HG02938 (cell line): Measurements from ENCODE around the gene ADAM19.

Experiments used
- ATAC-seq: cut with Tn5 transposase; IDR thresholded peaks from one replicate; pipeline ENCODE4 v1.9.1; 2021; ENCODE audit warnings: mild to moderate bottlenecking, moderate library complexity; ENCODE audit not compliant: unreplicated experiment

The ADAM19 gene

GRCh38 chr5:157468293-157468965, 107.1 kb downstream of the ADAM19 start:
- ATAC-seq = no peak

GRCh38 chr5:157464519-157465171, 110.9 kb downstream of the ADAM19 start:
- peak; percentile 91 for ATAC-seq

DNA sequence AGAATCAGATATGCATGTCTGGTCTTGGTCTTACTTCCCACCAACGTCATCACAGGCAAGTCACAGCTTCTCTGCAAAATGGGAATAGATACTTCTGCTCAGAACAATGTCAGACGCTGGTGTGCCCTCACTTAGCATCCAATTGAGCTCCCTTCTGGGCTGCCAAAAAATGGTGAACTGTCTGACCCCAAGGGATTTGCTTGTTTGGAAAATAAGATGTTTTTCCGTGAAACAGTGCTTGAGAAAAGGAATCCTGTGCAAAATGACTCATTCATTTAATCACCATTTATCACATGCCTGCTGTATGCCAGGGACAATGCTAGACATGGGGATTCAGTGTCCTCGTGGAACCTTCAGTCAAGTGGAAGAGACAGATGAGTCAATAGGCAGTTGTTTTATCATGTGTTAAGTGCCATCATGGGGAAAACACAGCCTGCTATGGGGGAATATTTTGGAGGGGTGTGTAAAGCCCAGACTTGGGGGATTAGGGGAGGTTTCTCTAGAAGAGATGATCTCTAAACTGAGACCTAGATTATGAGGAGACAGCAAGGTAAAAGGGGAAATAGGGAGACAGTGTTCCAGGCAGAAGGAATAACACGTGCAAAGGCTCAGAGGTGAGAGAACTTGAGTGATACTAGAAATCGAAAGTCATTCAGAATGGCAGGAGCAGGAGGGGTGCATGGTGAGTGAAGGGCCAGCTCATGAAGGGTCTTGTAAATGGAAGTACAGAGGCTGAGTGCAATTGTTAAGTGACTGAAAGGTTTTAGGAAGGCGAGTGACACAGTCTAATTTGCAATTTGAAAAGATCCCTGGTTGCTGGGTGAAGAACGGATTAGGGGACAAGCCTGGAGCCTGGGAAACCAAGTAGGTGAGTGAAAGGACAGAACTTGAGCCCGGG, 111.7 kb downstream of the ADAM19 start:
- ATAC-seq = no peak

DNA sequence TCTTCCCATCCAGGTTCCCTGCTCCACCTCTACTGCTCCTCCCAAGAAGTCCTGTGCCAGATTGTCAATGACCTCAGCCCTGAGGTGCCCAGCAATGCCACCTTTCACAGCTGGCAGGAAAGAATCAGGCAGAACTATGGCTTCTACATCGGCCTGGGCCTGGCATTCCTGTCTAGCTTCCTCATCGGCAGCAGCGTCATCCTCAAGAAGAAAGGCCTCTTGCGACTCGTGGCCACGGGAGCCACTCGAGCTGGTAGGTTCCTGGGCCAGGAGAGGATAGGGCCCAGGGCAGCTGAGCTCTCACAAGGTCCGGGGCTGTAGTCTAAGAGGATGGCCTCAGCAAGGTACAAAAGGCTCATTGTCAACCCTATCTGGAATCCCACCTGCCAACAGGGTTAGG, 112.5 kb downstream of the ADAM19 start:
- no peak for ATAC-seq

DNA sequence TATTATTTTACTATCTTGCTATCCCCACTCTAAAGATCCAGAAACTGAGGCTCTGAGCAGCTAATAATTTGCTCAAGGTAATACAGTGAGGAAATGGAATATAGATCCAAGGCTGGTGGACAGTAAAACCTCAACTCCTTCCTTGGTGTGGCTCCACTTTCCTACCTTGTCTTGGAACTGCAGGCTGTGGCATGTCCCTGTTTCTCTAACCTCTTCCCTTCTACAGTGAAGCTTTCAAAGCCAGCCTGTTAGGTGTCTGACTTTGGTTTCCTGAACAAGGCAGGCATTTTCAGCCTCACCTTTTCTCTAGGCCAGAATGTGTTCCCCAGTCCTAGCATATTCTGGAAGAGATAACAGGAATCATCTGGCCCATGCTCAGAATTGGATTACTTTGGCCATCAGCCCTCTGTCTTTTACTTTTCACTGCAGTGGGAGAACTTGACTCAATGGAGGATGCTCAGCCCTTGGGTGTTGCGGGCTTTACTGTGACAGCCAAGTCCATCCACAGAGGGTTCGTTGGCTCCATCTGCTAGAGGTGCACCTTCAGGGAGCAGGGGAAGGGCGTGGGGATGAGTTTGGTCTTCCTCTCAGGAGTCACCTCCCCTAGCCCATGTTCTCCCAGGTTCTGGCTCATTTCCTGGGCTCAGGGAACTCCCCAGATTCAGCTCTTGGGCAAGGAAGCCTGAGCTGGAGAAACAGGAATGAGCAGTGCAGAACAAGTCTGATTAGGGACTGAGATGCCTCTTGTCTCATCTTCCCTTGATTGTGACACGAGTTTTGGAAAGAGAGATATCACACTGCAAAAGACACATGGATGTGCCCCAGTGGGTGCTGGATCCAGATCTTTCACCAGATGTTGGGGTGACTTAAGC, 114.4 kb downstream of the ADAM19 start:
- no peak for ATAC-seq

DNA sequence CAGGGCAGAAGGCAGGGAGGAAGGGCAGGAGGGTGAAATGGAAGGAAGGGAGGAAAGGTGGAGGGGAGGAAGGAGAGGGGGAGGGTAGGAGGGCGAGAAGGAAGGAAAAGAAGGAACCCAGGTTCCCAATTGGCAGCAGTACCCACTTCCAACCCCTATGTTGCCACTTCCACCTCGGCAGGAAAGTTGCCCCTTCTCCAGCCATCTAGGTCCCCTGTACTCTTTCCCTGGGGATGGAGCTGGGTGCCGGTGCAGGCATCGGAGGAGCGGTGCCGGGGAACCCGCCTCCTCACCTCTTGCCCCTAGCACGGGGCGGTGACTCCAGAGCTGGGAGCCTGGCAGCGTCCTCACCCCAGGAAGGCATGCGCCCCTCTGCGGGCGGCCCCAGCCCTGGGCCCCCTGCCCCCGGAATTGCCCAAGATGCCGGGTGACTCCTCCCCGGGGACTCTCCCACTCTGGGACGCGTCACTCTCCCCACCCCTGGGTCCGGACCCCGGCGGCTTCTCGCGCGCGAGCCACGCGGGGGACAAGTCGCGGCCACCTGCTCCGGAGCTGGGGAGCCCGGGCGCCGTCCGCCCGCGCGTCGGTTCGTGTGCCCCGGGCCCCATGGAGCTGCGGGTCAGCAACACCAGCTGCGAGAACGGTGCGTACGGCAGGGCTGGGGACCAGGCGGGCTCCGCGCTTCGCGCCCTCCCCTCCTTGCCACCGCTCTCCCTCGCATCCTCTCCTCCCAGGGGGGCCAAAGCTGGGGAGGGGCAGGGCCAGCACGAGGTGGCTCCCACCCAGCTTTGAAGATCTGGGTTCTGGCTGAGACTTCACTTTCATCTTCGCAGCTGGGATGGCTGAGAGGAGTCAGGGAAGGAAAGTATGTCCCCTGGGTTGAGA, 115.6 kb downstream of the ADAM19 start, which contains the start of gene NIPAL4:
TSS of gene NIPAL4 (plus strand) at position 499 of the 885 bp plus-strand sequence. CDS start at position 607, 108 bp downstream.
- no peak for ATAC-seq

DNA sequence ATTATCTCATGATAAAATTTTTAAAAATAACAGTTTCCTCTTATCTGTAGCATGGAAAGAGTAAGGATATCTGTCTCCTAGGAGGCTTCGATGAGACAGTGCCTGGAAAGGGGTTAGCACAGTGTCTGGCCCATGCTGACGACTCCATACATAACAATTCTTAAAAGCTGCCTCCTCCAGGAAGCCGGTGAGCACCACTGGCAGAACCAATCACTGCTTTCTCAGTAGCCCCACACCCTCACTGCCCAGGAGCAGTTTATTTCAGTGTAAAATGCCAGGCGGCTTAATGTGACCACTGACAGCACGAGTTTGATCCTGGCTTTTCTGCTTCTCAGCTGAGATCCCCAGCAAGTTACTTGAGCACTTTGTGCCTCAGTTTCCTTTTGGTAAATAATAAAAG, 116.7 kb downstream of the ADAM19 start:
- ATAC-seq = no peak

DNA sequence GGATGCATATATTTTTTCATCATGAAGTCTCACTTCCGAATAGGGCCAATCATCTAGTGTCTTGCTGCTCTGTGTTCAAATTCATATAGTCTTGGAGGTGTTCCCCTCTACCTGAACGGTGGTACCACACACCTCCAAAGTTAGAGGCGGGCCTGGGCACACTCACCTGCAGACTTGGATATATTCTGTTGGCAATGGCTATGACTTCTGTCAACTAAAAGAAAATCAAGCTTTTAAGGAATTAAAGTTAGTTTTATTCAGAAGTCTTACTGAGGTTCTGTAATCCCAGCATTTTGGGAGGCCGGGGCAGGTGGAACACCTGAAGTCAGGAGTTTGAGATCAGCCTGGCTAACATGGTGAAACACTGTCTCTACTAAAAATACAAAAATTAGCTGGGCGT, 118.2 kb downstream of the ADAM19 start:
- no peak for ATAC-seq

DNA sequence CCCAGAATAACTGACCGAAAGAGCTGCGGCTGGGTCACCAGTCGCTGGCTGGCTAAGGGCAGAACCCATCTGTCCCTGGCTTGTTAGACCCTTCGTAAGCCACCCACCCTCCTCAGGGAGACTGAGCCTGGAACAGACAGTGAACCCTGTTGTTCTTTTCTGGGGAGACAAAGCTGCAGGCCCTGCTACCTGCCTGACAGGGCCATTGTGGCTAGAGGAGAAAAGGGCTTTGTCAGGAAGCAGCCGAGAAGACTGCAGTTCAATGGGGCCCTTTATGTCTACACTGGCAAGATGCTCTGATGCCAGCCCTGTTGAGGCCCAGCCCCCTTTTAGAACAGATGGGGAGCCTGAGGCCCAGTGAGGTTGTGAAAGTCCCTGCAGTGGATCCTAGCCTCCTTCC, 119.3 kb downstream of the ADAM19 start:
- no peak for ATAC-seq

DNA sequence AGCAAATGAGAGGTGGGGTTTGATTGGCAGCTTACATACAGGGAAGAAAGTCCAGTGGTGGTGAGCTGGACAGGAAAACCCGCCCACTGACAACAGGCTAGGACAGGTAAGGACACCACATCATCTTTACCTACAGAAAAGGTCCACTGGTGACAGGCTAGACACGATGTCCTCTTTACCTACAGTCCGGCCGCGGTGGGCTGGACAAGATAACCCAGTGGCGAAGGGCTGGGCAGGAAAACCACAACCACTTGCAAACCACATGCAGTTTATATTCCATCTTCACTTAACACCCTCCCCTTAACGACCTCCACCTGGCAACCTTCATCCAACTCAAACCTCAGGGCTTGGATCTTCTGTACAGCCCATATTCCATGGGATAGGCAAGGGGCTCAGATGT, 120.5 kb downstream of the ADAM19 start:
- ATAC-seq = no peak

- ATAC-seq = no peak
These were observed 121.3 kb downstream of the ADAM19 start for GRCh38 chr5:157454273-157454672.

DNA sequence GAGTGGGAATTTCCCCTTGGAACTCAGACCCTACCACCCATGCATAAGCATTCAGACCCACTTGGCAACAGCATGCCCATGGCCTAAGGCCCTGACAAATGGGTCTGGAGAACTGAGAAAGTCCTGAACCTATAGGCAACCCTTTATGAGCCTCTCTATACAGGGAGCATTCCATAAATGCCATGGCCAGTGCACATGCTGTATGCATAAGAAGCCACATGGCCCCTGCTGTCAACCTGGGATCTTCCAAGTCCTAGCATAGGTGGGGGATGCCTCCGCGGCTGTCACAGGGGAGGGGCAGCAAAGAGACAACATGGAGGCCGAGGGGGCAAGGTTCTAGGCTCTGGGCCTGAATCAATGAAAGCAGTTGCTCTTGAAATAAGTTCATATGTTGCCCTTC, 123.8 kb downstream of the ADAM19 start:
- no peak for ATAC-seq

DNA sequence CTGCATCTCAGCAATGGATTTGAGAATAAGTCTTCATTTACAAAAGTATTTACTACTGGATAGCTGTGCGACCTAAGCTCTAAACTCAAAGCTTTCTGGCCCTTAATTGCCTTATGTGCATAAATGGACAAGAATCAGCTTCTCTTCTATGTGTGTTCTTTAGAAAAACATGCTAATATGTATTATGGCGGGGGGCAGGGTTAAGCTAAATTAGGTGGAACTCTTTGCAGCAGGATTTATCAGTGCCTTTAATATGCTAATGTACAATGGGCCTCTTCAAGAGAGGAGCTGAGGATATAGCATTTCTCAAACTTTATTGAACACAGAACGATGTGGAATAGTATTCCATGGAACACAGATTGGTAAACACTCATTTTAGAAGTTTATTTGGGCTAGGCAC, 125.6 kb downstream of the ADAM19 start:
- ATAC-seq = no peak

DNA sequence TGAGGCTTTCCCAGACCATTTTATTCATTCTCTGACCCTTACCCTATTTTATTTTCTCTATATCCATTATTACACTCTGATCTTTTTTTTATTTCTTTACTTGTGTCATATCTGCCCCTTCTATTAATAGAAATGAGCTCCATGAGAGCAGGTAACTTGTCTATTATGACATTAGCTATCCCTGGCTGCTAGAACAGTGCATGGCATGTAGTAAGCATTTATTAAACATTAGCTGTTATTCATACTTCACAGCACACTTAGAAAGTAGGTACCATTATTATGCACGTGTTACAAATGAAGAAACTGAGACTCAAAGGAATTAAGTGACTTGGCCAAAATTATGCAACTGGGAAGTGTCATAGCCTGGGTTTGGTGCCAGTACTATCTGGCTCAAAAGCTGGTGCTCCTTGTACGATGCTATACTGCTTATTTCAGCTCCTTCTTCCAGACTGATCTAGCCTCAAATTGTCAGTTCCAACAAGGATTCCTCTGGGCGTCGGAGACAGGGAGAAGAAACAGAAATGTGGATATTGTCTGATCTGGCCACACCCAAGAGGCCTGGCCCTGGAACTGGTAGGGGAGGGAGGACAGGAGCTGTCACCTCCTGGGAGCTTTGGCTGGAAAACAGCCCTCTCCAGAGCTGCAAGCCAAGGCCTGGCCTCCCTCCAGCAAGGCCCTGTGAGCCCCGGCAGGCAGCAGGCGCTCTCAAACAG, 126.4 kb downstream of the ADAM19 start:
- no peak for ATAC-seq

DNA sequence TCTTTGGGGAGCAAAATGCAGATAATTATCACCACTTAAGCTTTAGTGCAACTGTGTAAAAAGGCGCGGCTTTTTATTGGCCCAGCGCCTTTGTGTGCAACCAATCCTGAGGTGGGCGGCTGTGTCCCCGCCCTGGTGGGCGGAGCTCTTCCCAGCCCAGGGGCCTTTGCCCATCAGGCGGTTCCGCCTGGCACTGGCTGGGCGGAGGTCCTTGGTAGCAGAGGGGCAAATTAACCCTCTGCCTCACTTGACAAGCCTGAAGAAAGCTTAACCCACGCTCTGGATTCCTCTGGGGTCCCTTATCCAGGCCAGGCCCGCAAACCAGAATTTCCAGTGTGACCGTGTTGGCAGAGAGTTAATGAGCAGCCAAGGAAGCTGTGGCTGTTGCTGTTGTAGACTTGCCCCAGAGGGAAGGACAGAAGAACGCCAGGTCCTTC, 128.4 kb downstream of the ADAM19 start:
- no peak for ATAC-seq

DNA sequence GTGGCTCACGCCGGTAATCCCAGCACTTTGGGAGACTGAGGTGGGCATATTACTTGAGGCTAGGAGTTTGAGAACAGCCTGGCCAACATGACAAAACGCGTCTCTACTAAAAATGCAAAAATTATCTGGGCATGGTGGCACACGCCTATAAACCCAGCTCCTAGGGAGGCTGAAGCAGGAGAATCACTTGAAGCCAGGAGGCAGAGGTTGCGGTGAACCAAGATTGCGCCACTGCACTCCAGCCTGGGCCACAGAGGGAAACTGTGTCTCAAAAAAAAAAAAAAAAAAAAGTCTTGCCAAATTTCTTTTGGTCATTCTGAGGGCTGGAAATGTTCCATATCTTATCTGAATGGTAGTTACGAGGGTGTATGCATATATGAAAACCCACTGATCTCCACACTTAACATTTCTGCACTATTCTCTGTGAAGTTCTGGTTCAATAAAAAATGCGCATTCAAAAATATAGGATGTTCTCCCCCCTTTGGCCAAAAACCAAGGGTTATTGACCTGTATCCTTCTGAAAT, 129.1 kb downstream of the ADAM19 start:
- ATAC-seq = no peak

DNA sequence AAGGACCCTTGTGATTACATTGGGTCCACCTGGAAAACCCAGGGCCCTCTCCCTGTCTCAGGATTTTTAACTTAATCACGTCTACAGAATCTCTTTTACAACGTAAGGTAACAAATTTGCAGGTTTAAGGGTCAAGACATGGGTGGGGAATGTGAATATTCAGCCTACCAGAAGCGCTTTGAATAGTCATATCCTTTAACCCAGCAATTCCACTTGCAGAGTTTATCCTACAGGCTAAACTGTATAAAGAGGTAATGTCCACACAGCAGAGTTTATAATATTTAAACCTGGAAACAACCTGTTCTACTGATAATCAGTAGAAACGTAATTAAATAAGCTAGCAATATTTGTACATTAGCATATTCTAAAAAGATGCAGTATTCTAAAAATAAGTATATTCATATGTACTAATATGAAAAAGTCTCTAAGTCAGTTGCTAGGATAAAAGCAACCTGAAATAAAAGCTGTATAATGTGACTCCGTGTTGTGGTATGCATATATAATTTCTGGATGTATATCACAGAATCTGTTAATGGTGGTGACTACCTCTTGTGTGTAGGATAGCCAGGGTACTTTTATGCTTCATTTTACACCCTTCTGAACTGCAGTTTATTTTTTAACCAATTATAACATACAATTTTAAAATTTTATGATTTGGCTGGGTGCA, 129.7 kb downstream of the ADAM19 start:
- ATAC-seq = no peak

DNA sequence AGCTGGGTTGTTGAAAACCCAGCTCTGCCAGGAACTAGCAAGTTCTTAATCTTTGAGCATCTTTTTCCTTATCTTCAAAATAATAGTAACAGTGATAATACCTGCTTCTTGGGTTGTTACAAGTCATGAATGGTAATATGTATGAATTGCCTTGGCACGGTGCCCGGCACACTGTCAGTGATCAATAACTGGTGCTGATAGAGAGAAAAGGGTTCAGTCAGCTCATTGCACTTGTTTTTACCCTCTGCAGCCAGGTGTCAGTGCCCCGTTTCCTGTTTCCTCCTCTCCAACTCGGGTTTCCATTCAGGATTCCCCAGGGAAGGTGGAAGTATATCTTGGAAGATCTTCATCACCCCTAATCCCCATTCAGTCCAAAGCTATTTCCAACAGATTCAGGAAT, 131.4 kb downstream of the ADAM19 start:
- ATAC-seq = no peak
